Hematopoietic multipotent progenitor cell treated with erythropoietin and hydrocortisone succinate and interleukin-3 and kit ligand, for 17 days (in vitro differentiated cells): ENCODE data around the gene CYP2J2.
A peak's percentile ranks its signal among the peaks of the same experiment; 100 is the strongest.
"Not testable (repeated sequence)": the region's sequence is repeated elsewhere in the genome, so short reads cannot be mapped to it uniquely, and the experiment has no call there.

Source experiments
- DNase-seq: peaks from one replicate; pipeline ENCODE4 v3.0.0-alpha.2; 2015; ENCODE audit warnings: low spot score

The CYP2J2 gene, protein sequence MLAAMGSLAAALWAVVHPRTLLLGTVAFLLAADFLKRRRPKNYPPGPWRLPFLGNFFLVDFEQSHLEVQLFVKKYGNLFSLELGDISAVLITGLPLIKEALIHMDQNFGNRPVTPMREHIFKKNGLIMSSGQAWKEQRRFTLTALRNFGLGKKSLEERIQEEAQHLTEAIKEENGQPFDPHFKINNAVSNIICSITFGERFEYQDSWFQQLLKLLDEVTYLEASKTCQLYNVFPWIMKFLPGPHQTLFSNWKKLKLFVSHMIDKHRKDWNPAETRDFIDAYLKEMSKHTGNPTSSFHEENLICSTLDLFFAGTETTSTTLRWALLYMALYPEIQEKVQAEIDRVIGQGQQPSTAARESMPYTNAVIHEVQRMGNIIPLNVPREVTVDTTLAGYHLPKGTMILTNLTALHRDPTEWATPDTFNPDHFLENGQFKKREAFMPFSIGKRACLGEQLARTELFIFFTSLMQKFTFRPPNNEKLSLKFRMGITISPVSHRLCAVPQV

DNA sequence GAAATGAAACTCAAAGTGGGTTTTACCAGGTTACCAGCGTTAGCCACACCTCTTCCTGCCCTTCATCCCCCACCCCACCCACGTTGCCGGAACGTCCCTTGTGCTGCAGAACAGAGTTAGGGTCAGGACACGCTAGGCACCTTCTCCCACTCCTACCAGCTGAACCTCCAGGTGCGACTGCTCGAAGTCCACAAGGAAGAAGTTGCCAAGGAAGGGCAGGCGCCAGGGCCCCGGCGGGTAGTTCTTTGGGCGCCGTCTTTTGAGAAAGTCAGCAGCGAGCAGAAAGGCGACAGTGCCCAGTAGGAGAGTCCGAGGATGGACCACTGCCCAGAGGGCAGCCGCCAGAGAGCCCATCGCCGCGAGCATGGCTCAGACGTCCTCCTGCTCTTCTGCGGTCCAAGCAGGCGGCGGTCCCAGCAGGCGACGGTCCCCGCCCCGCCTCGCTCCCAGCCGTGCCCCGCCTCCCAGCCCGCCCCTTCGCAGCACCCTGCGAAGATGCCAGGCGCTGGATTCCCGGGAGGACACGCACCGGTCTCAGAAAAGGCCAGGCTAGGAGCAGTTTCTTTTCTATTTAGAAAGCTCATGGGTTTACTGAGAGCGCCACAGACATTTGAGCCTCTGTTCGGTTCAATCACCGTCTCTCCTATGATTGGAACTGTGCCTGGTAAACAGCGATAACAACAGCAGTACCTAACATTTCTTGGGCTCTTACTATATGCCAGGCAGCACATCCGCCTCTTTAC, at the start of gene CYP2J2:
TSS of gene CYP2J2 (minus strand) at position 393 of the 743 bp plus-strand sequence. CDS start at position 366, 27 bp downstream.
- no peak for DNase-seq

DNA sequence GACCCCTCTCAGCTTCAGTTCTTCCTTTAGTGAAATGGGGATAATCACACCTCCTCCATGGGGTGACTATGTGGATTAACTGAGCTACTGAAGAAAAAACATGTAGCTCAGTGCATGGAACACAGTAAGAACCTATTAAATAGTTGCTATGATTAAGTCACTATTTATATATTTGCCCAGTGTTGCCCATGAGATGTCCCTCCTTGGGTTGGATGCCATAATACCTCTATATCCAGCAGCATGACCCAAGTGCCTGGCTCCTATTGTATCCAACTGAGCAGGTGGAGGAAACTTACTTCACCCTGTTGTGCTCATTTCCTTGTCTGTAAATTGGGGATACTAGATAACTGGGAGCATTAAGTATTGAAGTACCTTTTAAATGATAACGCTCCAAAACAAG, 47.1 kb upstream of the CYP2J2 start:
- no peak for DNase-seq

GRCh38 chr1:59972216-59972927, 45.8 kb upstream of the CYP2J2 start:
- DNase-seq = no peak

- peak; percentile 53 for DNase-seq
Observed at GRCh38 chr1:59971464-59971911, 44.9 kb upstream of the CYP2J2 start.

DNA sequence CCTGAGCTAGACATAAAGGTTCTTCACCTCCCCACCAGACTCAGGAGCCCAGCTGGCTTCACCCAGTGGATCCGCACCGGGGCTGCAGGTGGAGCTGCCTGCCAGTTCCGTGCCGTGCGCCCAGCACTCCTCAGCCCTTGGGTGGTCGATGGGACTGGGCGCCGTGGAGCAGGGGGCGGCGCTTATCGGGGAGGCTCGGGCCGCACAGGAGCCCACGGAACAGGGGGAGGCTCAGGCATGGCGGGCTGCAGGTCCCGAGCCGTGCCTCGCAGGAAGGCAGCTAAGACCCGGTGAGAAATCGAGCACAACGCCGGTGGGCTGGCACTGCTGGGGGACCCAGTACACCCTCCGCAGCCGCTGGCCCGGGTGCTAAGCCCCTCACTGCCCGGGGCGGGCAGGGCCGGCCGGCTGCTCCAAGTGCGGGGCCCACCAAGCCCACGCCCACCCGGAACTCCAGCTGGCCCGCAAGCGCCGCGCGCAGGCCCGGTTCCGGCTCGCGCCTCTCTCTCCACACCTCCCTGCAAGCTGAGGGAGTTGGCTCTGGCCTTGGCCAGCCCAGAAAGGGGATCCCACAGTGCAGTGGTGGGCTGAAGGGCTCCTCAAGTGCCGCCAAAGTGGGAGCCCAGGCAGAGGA, 43.1 kb upstream of the CYP2J2 start:
- not testable (repeated sequence) for DNase-seq

DNA sequence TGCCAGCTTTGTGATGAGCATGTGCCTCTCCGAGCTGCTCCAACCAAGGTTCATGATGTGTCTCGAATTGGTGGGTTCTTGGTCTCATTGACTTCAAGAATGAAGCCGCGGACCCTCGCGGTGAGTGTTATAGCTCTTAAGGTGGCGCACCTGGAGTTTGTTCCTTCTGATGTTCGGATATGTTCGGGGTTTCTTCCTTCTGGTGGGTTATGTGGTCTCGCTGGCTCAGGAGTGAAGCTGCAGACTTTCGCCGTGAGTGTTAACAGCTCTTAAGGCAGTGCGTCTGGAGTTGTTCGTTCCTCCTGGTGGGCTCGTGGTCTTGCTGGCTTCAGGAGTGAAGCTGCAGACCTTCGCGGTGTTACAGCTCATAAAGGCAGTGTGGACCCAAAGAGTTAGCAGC, 42.2 kb upstream of the CYP2J2 start:
- DNase-seq = not testable (repeated sequence)

DNA sequence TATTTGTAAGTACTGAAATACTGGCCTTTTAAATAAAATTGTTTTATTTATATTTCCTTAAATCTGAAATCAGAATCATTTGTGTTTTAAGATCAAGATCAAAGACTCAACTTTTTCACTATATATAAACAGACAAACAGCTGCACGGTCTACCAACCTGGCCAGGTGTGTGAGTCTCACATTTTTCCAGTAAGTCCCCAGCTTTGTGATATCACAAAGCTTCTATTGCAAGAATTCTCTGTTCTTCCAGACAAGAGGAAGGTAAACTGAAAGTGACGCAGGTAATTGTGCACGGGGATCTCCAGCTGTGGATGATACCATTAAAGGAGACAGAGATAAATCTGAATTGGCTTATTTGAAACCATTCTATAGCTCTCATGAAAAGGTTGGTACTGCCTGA, 41.2 kb upstream of the CYP2J2 start:
- no peak for DNase-seq

DNA sequence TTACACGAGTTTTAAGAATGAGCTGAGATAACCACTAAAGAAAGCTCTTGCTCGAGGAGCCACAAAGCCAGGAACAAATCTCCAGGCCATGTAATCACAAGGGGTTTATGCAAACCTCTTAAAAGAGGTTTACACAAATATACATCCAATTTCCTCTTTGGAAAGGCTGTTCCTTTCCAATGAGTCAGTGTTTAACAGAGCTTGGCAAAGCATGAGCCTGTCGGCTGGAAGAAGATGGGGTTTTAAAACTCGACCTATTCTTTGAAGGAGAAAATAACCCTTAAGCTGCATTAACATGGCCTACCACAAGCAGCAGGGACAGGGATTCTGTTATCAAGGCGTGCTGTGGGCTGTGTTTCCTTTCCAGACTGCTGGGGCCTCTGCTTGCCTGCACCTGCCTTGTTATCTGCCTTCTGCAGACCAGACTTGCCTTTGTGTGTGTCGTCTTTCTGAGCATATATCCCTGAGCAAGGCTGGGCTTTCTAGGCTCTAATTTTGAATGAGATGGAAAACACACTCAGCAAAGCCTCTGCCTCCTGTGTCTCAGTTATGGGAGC, 40.6 kb upstream of the CYP2J2 start:
- no peak for DNase-seq

GRCh38 chr1:59952065-59952464, 25.5 kb upstream of the CYP2J2 start:
- DNase-seq = no peak

DNA sequence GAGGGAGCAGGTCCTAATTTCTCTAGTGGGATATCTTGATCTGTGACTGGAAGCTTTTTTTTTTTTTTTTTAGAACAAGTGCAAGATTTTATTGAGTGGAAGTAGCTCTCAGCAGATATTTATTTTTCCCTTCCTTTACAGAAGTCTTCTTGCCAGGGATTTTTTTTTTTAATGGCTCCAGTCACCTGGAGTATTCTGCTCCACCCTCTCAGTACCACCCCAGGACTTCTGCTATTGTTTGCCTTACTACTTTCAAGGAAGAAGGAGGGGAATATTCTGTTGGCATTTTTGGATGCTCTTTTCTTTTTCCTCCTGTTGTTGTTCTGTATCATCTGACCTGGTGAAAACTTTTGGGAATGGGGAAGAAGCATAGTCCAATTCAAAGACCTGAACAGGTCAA, 23.1 kb upstream of the CYP2J2 start:
- no peak for DNase-seq

DNA sequence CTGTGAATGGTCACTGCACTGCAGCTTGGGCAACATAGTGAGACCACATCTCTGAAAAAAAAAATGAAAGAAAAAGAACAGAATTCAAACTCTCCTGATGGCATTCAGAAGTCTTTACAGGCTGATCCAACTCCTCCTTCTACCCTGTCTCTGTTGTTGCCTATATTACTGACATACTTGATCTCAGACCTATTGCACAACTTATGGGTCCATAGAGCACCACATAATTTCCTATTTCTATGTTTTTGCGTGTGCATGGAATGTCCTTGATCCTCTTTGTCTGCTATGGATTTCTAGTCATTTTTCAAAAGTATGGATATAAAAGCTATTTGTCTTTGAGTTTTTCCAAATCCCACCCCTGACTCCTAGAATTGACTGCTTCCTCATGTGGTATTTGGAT, 22.4 kb upstream of the CYP2J2 start:
- no peak for DNase-seq

DNA sequence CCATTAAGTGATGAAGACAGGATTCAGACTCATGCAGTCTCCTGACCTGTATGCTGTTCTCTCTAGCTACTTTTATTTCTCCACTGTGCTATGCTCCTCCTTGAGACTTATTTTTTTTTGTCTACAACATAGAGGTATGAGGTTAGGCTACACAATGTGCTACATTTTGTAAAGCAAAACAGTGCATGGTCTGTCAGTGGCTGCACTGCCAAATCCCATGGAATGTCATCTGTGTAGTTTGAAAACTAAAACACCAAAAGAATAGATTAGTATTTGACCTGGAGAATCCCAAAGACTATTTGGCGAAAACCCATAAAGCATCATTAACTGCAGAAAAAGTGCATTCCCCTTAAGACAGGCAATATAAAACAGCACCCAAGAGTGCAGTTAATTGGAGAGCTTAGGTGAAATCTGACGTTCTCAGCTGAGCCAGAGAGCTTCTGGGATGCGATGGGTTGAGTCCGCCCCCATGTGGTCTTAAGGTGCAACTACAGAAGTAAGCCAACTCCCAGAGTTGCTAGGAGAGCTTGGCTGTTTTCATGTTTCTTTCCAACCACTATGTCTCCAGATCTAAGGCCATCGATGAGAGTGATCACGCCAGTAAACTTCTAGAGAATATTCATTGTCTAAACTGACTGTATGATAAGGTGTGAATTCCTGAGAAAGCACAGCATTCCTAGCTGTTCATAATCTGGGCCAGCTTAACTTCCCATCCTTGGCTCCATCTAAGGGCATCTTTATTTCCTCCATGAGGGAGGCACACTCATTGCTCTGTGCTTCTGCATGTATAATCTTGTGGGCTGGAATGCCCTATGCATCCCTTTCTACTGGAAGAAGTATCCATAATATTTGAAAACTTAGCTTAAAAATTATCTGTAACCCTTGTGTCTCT, 20.7 kb upstream of the CYP2J2 start:
- DNase-seq = peak; percentile 38

GRCh38 chr1:59945790-59946189, 19.2 kb upstream of the CYP2J2 start:
- DNase-seq = no peak

GRCh38 chr1:59939393-59939792, 12.8 kb upstream of the CYP2J2 start:
- DNase-seq = no peak

DNA sequence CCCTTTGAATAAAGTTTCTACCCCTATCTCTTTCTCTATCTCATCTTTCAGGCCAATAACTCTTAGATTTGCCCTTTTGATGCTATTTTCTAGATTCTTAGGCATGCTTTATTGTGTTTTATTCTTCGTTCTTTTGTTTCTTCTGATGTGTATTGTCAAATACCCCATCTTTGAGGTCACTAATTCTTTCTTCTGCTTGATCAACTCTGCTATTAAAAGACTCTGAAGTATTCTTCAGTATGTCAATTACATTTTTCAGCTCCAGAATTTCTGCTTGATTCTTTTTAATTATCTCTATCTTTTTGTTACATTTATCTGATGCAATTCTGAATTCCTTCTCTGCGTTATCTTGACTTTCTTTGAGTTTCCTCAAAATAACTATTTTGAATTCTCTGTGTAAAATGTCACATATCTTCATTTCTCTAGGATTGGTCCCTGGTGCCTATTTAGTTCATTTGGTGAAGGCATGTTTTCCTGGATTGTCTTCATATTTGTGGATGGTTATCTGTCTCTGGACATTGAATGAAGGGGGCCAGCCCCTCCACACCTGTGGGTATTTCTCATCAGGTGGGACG, 11.2 kb upstream of the CYP2J2 start:
- no peak for DNase-seq

- no peak for DNase-seq
Observed at GRCh38 chr1:59936358-59936821, 9.8 kb upstream of the CYP2J2 start.

DNA sequence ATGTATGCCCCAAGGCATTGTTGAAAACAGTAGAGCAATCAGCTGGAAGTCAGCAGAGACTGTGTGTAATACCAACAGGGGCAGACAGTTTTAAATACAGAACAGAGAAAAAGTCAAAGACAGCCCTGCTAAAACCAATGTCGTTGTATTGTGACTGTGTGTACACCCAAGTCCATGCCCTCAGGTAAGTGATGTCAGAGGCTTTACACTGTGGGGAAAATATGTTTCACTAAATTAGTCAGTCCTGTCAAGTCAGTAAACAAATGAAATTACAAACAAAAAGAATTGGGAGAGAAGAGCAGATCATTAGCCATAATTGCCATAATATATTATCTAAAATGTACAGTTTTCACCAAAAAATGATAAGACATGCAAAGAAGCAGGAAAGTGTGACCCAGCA, 2.4 kb upstream of the CYP2J2 start:
- no peak for DNase-seq

- no peak for DNase-seq
Observed at GRCh38 chr1:59927213-59927612, 640 bp upstream of the CYP2J2 start.

- DNase-seq = no peak
Observed at GRCh38 chr1:59924653-59925052, 1.9 kb downstream of the CYP2J2 start.

GRCh38 chr1:59921258-59921899, 5.2 kb downstream of the CYP2J2 start:
- DNase-seq = not testable (repeated sequence)
